Activated CD4-positive, alpha-beta T cell treated with anti-CD3 and anti-CD28 coated beads for 36 hours (primary cell): Measurements from ENCODE around the gene SPRR2D. TPM values are rescaled to one million over a fixed set of nuclear protein-coding genes. Genes with fewer than 3 reads are reported as not detected.
"Not testable (repeated sequence)": the region's sequence is repeated elsewhere in the genome, so short reads cannot be mapped to it uniquely, and the experiment has no call there.

Experiments
- ATAC-seq: fragments of 200-7000 bp; cut with Tn5 transposase; one replicate; pipeline ENCODE4 v1.10.0; 2021; ENCODE audit warnings: mild to moderate bottlenecking, moderate library complexity
- CTCF ChIA-PET: fragments of 350-600 bp; sonication (Branson Sonifier 250); formaldehyde crosslinking; loops from one replicate; lab custom pipeline; 2021; ENCODE audit warnings: antibody characterized with exemption; lab: Charles Lee
- POLR2A ChIA-PET: fragments of 350-600 bp; sonication (Branson Sonifier 250); formaldehyde crosslinking; loops from one replicate; lab custom pipeline; 2021; ENCODE audit warnings: antibody characterized with exemption, inconsistent platforms; lab: Charles Lee
- DNase-seq: peaks from one replicate; pipeline ENCODE4 v3.0.0-alpha.2; 2020
- H3K27ac Mint-ChIP-seq: one replicate; pipeline ENCODE4 v1.8.0; 2021; ENCODE audit warnings: mixed read lengths
- H3K27me3 Mint-ChIP-seq: one replicate; pipeline ENCODE4 v1.8.0; 2021; ENCODE audit warnings: mixed read lengths
- H3K36me3 Mint-ChIP-seq: one replicate; pipeline ENCODE4 v1.8.0; 2021; ENCODE audit warnings: low read depth, mixed read lengths
- H3K4me1 Mint-ChIP-seq: one replicate; pipeline ENCODE4 v1.8.0; 2021; ENCODE audit warnings: mixed read lengths
- H3K4me3 Mint-ChIP-seq: one replicate; pipeline ENCODE4 v1.8.0; 2021; ENCODE audit warnings: mild to moderate bottlenecking, moderate library complexity, mixed read lengths
- H3K9me3 Mint-ChIP-seq: one replicate; pipeline ENCODE4 v1.8.0; 2021; ENCODE audit warnings: low read depth, mixed read lengths
- intact Hi-C, 2 experiments: fragments of 100-400 bp; cut with DNase I in 1 of 2; cut with micrococcal nuclease in 1 of 2; formaldehyde crosslinking; loops; one replicate each; pipeline versions ENCODE4 v1.14.2 to v1.15.1; 2022 to 2024; cut with DNase I, micrococcal nuclease
- total RNA-seq, 2 experiments: library from RNA; stranded (reverse); gene quantifications; one replicate each; pipeline ENCODE4 v1.2.3, GENCODE V29; 2021

SPRR2D gene
- total RNA-seq, 2 experiments from 2014 or later = not detected

GRCh38 chr1:153035211-153035610, 5.7 kb downstream of the SPRR2D start:
- DNase-seq = no peak
- Mint-ChIP-seq H3K36me3 (no peaks in the 10 kb centered on the region), H3K4me3 (no peak overlapping the region), H3K27ac (no peak overlapping the region), H3K9me3 (no peaks in the 10 kb centered on the region), H3K4me1 (peaks cover 2% of the 10 kb centered on the region), H3K27me3 (peaks cover 22% of the 10 kb centered on the region)
- intact Hi-C loops = loop anchor here in 1 of 2 experiments (10.0 kb wide), 1 partner anchor 160 kb away; the partner anchor contains the start of gene SMCP
- ChIA-PET POLR2A (no interaction called here), CTCF (no interaction called here)
- no peak for ATAC-seq

- Mint-ChIP-seq H3K4me1 (peaks cover 2% of the 10 kb centered on the region), H3K4me3 (no peak overlapping the region), H3K27me3 (peaks cover 21% of the 10 kb centered on the region), H3K9me3 (no peaks in the 10 kb centered on the region), H3K36me3 (no peaks in the 10 kb centered on the region), H3K27ac (no peak overlapping the region)
- DNase-seq (peak; percentile 33), ATAC-seq (peak; percentile 88)
- ChIA-PET CTCF (no interaction called here), POLR2A (no interaction called here)
- intact Hi-C loops = loop anchor here in 1 of 2 experiments (10.0 kb wide), 1 partner anchor 158 kb away; the partner anchor contains the start of gene SMCP
Observed at GRCh38 chr1:153032677-153033308, 8.1 kb downstream of the SPRR2D start.

- intact Hi-C loops = loop anchor here in 1 of 2 experiments (10.0 kb wide), 1 partner anchor 157 kb away; the partner anchor contains the start of gene SMCP
- no peak for ATAC-seq
- DNase-seq = no peak
- ChIA-PET CTCF (no interaction called here), POLR2A (no interaction called here)
- H3K4me3 Mint-ChIP-seq = no peak overlapping the region
- peaks cover 16% of the 10 kb centered on the region for H3K27me3 Mint-ChIP-seq
- no peaks in the 10 kb centered on the region for H3K9me3 Mint-ChIP-seq
- H3K4me1 Mint-ChIP-seq = peaks cover 2% of the 10 kb centered on the region
- H3K27ac Mint-ChIP-seq = no peak overlapping the region
- H3K36me3 Mint-ChIP-seq = no peaks in the 10 kb centered on the region
Observed at GRCh38 chr1:153032073-153032472, 8.8 kb downstream of the SPRR2D start.

- Mint-ChIP-seq H3K4me1 (peaks cover 2% of the 10 kb centered on the region), H3K4me3 (no peak within 1 kb of the TSS), H3K9me3 (no peaks in the 10 kb centered on the region), H3K27ac (no peak within 1 kb of the TSS), H3K27me3 (peaks cover 19% of the 10 kb centered on the region), H3K36me3 (no peaks in the 10 kb centered on the region)
- intact Hi-C loops = loop anchor here in 1 of 2 experiments (10.0 kb wide), 1 partner anchor 156 kb away; the partner anchor contains the start of gene SMCP
- POLR2A ChIA-PET = no interaction called here
- DNase-seq (no peak), ATAC-seq (no peak)
- CTCF ChIA-PET = interaction anchor here (0.6 kb wide), 1 partner anchor 136 kb away, joined by 3 read pairs; no protein-coding TSS in a partner anchor
Observed at GRCh38 chr1:153030895-153031294, 10.0 kb downstream of the SPRR2D start, which contains the start of gene SPRR1B. Gene SPRR1B, plus strand, starts transcription at chr1:153031203. Its CDS starts 1,143 bp downstream, at chr1:153032346.

- H3K27ac Mint-ChIP-seq = no peak overlapping the region
- intact Hi-C loops = no loop called here
- no peaks in the 10 kb centered on the region for H3K9me3 Mint-ChIP-seq
- H3K4me3 Mint-ChIP-seq = no peak overlapping the region
- DNase-seq (no peak), ATAC-seq (no peak)
- H3K27me3 Mint-ChIP-seq = peaks cover 23% of the 10 kb centered on the region
- H3K4me1 Mint-ChIP-seq = peaks cover 2% of the 10 kb centered on the region
- H3K36me3 Mint-ChIP-seq = no peaks in the 10 kb centered on the region
- POLR2A ChIA-PET = no interaction called here
- CTCF ChIA-PET = interaction anchor here (0.7 kb wide), 1 partner anchor 314 kb away, joined by 3 read pairs; no protein-coding TSS in a partner anchor
Observed at GRCh38 chr1:153028766-153029165, 12.2 kb downstream of the SPRR2D start.

- ChIA-PET POLR2A (no interaction called here), CTCF (no interaction called here)
- Mint-ChIP-seq H3K9me3 (no peaks in the 10 kb centered on the region), H3K4me1 (no peaks in the 10 kb centered on the region), H3K27ac (no peak overlapping the region), H3K36me3 (no peaks in the 10 kb centered on the region), H3K4me3 (no peak overlapping the region), H3K27me3 (peaks cover 31% of the 10 kb centered on the region)
- ATAC-seq (no peak), DNase-seq (no peak)
- intact Hi-C loops = no loop called here
Observed at GRCh38 chr1:153025797-153026196, 15.1 kb downstream of the SPRR2D start.

GRCh38 chr1:153024413-153024812, 16.5 kb downstream of the SPRR2D start:
- peaks cover 37% of the 10 kb centered on the region for H3K27me3 Mint-ChIP-seq
- no peaks in the 10 kb centered on the region for H3K4me1 Mint-ChIP-seq
- ATAC-seq = no peak
- ChIA-PET POLR2A (no interaction called here), CTCF (interaction anchor here (0.6 kb wide), 1 partner anchor 488 kb away, joined by 3 read pairs; no protein-coding TSS in a partner anchor)
- no peaks in the 10 kb centered on the region for H3K9me3 Mint-ChIP-seq
- intact Hi-C loops = no loop called here
- no peak overlapping the region for H3K4me3 Mint-ChIP-seq
- no peaks in the 10 kb centered on the region for H3K36me3 Mint-ChIP-seq
- DNase-seq = no peak
- no peak overlapping the region for H3K27ac Mint-ChIP-seq

GRCh38 chr1:153023109-153023508, 17.8 kb downstream of the SPRR2D start:
- no peak for DNase-seq
- Mint-ChIP-seq H3K4me3 (no peak overlapping the region), H3K27me3 (peaks cover 35% of the 10 kb centered on the region), H3K9me3 (no peaks in the 10 kb centered on the region), H3K4me1 (no peaks in the 10 kb centered on the region), H3K36me3 (no peaks in the 10 kb centered on the region), H3K27ac (no peak overlapping the region)
- CTCF ChIA-PET = no interaction called here
- no peak for ATAC-seq
- intact Hi-C loops = no loop called here
- POLR2A ChIA-PET = no interaction called here

GRCh38 chr1:153022340-153022739, 18.6 kb downstream of the SPRR2D start:
- DNase-seq, CTCF ChIA-PET, ATAC-seq, POLR2A ChIA-PET, H3K36me3 Mint-ChIP-seq, H3K4me1 Mint-ChIP-seq, H3K4me3 Mint-ChIP-seq, H3K27ac Mint-ChIP-seq, H3K9me3 Mint-ChIP-seq, intact Hi-C loops: not testable (repeated sequence)
- peaks cover 35% of the 10 kb centered on the region for H3K27me3 Mint-ChIP-seq

GRCh38 chr1:153021829-153022228, 19.1 kb downstream of the SPRR2D start:
- H3K4me1 Mint-ChIP-seq, intact Hi-C loops, ATAC-seq, H3K4me3 Mint-ChIP-seq, H3K9me3 Mint-ChIP-seq, POLR2A ChIA-PET, H3K36me3 Mint-ChIP-seq, DNase-seq, H3K27ac Mint-ChIP-seq: not testable (repeated sequence)
- peaks cover 35% of the 10 kb centered on the region for H3K27me3 Mint-ChIP-seq
- CTCF ChIA-PET = interaction anchor here (0.5 kb wide), 1 partner anchor 26 kb away, joined by 3 read pairs; no protein-coding TSS in a partner anchor

GRCh38 chr1:153011235-153011758, 29.6 kb downstream of the SPRR2D start:
- H3K4me1 Mint-ChIP-seq, H3K9me3 Mint-ChIP-seq, CTCF ChIA-PET, DNase-seq, intact Hi-C loops, H3K4me3 Mint-ChIP-seq, H3K27me3 Mint-ChIP-seq, POLR2A ChIA-PET, ATAC-seq, H3K36me3 Mint-ChIP-seq, H3K27ac Mint-ChIP-seq: not testable (repeated sequence)

- Mint-ChIP-seq H3K27ac (no peak within 1 kb of the TSS), H3K27me3 (peaks cover 22% of the 10 kb centered on the region), H3K4me1 (no peaks in the 10 kb centered on the region), H3K4me3 (no peak within 1 kb of the TSS), H3K9me3 (no peaks in the 10 kb centered on the region), H3K36me3 (no peaks in the 10 kb centered on the region)
- no peak for ATAC-seq
- intact Hi-C loops = no loop called here
- ChIA-PET POLR2A (no interaction called here), CTCF (no interaction called here)
- DNase-seq = no peak
Observed at GRCh38 chr1:153001382-153001781, 39.5 kb downstream of the SPRR2D start, which contains the start of gene SPRR3. Gene SPRR3, plus strand, starts transcription at chr1:153001749. Its CDS starts 1,272 bp downstream, at chr1:153003021.
